Measurements from ENCODE around the gene NTM.

NTM gene

GRCh38 chr11:131944736-131945135 lies 574.3 kb downstream of the NTM start:
- no peak for DNase-seq

GRCh38 chr11:131945706-131946105 lies 575.3 kb downstream of the NTM start:
- DNase-seq: no peak

GRCh38 chr11:131947511-131947910 lies 577.1 kb downstream of the NTM start:
- DNase-seq: no peak

GRCh38 chr11:131951121-131951520 lies 580.7 kb downstream of the NTM start:
- DNase-seq: no peak

- DNase-seq: no peak
These were observed 583.7 kb downstream of the NTM start for GRCh38 chr11:131954146-131954545.

- no peak for DNase-seq
These were observed 585.5 kb downstream of the NTM start for GRCh38 chr11:131955904-131956303.

- DNase-seq: no peak
These were observed 586.8 kb downstream of the NTM start for GRCh38 chr11:131957201-131957600.

- DNase-seq: no peak
These were observed 587.5 kb downstream of the NTM start for GRCh38 chr11:131957875-131958274.

GRCh38 chr11:131962818-131963217 lies 592.4 kb downstream of the NTM start:
- DNase-seq: no peak

- DNase-seq: no peak
These were observed 594.5 kb downstream of the NTM start for GRCh38 chr11:131964698-131965483.

- no peak for DNase-seq
These were observed 595.1 kb downstream of the NTM start for GRCh38 chr11:131965504-131965903.

GRCh38 chr11:131966667-131967066 lies 596.3 kb downstream of the NTM start:
- DNase-seq: no peak

GRCh38 chr11:131969261-131969660 lies 598.8 kb downstream of the NTM start:
- DNase-seq: no peak

- DNase-seq: no peak
These were observed 602.6 kb downstream of the NTM start for GRCh38 chr11:131973061-131973460.

GRCh38 chr11:131975619-131976018 lies 605.2 kb downstream of the NTM start:
- DNase-seq: no peak

GRCh38 chr11:131976021-131976420 lies 605.6 kb downstream of the NTM start:
- DNase-seq: no peak

- no peak for DNase-seq
These were observed 606.8 kb downstream of the NTM start for GRCh38 chr11:131977231-131977630.

- no peak for DNase-seq
These were observed 607.4 kb downstream of the NTM start for GRCh38 chr11:131977854-131978253.

- no peak for DNase-seq
These were observed 607.9 kb downstream of the NTM start for GRCh38 chr11:131978351-131978750.

- DNase-seq: no peak
These were observed 608.9 kb downstream of the NTM start for GRCh38 chr11:131979364-131979763.

- no peak for DNase-seq
These were observed 609.8 kb downstream of the NTM start for GRCh38 chr11:131980199-131980598.

- DNase-seq: no peak
These were observed 610.7 kb downstream of the NTM start for GRCh38 chr11:131980888-131981668.

- DNase-seq: no peak
These were observed 611.7 kb downstream of the NTM start for GRCh38 chr11:131982154-131982553.

- no peak for DNase-seq
These were observed 615.5 kb downstream of the NTM start for GRCh38 chr11:131985846-131986301.

All from CD4-positive, alpha-beta T cell treated with Interleukin-10 for 1 hour (primary cell).